ENCODE measurements around the gene LENEP.

LENEP gene

GRCh38 chr1:154955718-154956543 lies 37.5 kb upstream of the LENEP start, which contains the start of gene PBXIP1:
Gene PBXIP1 (minus strand): TSS chr1:154956099. CDS start chr1:154953721, 2,378 bp downstream.
- TF ChIP-seq POLR2A (IDR thresholded peaks at IDR 0.05; ENCODE audit: low read depth, low read length) = peak; percentile 28; the same call in 1 of the 2 replicates
- DNase-seq (ENCODE audit: insufficient read length, low spot score) (peak; percentile 94), FAIRE-seq (no peak)

- TF ChIP-seq POLR2A (IDR thresholded peaks at IDR 0.05; ENCODE audit: low read depth, low read length) = no peak
- DNase-seq (ENCODE audit: insufficient read length, low spot score) = no peak
- no peak for FAIRE-seq
Measured at GRCh38 chr1:154956544-154956941, 36.8 kb upstream of the LENEP start.

GRCh38 chr1:154957091-154957657 lies 36.2 kb upstream of the LENEP start:
- TF ChIP-seq POLR2A (IDR thresholded peaks at IDR 0.05; ENCODE audit: low read depth, low read length) = no peak
- DNase-seq (ENCODE audit: insufficient read length, low spot score) (no peak), FAIRE-seq (no peak)

GRCh38 chr1:154958036-154958435 lies 35.4 kb upstream of the LENEP start:
- no peak for TF ChIP-seq POLR2A (IDR thresholded peaks at IDR 0.05; ENCODE audit: low read depth, low read length)
- no peak for DNase-seq (ENCODE audit: insufficient read length, low spot score)
- FAIRE-seq = no peak

- FAIRE-seq (no peak), DNase-seq (ENCODE audit: insufficient read length, low spot score) (no peak)
- no peak for TF ChIP-seq POLR2A (IDR thresholded peaks at IDR 0.05; ENCODE audit: low read depth, low read length)
Measured at GRCh38 chr1:154958681-154959425, 34.5 kb upstream of the LENEP start.

GRCh38 chr1:154959426-154959780 lies 34.0 kb upstream of the LENEP start:
- no peak for TF ChIP-seq POLR2A (IDR thresholded peaks at IDR 0.05; ENCODE audit: low read depth, low read length)
- no peak for FAIRE-seq
- no peak for DNase-seq (ENCODE audit: insufficient read length, low spot score)

GRCh38 chr1:154960446-154961136 lies 32.8 kb upstream of the LENEP start:
- no peak for DNase-seq (ENCODE audit: insufficient read length, low spot score)
- no peak for TF ChIP-seq POLR2A (IDR thresholded peaks at IDR 0.05; ENCODE audit: low read depth, low read length)
- no peak for FAIRE-seq

DNA sequence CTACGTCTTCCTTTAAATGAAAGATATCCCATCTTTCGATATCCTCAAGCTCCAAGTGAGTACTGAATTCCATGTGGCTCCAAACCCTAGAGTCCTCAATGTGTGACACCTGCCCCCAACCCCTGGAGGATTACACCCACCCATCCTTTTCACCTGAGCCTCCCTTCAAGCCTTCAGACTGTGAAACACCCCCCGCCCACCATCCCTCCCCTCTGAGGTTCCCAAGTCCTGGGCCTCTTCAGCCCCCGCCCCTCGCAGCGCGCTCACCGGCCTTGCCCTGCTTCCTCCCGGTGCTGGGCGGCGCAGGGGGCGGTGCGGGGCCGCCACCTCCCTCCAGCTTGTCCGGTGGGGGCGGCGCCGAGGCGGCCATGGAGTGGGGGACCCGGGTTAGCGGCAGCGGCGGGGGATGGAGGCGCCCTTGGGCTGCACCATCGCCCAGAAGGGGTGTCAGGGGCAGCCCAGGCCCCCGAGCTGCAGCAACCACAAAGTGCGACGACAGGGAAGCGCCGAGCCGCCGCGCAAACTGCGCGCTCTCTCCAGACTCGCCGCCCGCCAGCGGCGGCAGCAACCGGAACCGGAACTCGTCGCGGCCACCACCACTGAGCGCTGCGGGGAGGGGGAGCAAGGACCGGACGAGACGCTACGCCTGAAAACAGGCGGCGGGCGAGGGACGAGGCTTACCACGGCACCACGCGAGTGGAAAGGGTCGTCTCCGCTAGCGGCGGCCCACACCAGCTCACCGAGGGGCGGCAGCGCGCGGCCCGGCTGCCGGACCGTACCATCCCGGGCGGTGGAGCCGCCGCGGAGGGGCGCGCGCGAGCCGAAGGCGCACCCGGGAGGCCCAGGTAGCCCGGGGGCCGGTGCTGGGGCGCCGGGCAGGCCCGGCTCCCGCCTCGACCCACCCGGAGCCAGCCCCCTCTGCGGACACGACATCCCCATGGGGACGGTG lies 31.9 kb upstream of the LENEP start, which contains the start of gene PYGO2:
Gene PYGO2, minus strand, starts transcription at position 576 of the 949 bp plus-strand sequence. Its CDS starts 206 bp downstream, at position 370.
- TF ChIP-seq POLR2A (IDR thresholded peaks at IDR 0.05; ENCODE audit: low read depth, low read length) = peak; percentile 79
- no peak for FAIRE-seq
- peak; percentile 72 for DNase-seq (ENCODE audit: insufficient read length, low spot score)

DNA sequence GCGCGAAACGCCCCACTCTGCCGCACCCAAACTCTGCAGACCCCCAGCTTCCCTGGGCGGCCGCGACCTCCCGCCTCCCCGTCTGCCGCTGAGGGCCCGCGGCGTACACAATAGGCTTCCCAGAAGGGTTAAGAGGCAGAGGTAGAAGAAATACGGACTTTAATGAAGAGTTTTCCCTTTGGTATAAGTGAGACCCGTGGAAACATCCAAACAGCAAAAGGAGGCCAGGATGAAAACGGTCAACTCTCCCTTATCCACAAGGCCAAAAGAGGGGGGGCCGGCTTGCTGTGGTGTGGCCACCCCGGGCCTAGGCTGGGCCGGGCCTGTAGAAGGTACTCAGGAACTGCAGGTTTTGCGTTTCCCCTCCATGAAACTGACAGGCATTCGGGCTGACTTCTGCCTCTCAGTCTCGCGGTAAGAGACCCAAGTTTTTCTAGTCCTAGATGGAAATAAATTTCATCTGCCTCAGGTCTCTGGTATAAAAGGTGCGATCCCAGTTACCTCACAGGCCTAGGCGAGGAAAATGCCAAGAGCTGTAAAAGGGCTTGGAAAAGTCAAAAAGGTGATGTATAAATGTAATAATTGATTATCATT lies 31.1 kb upstream of the LENEP start:
- no peak for TF ChIP-seq POLR2A (IDR thresholded peaks at IDR 0.05; ENCODE audit: low read depth, low read length)

GRCh38 chr1:154962795-154963330 lies 30.5 kb upstream of the LENEP start:
- TF ChIP-seq POLR2A (IDR thresholded peaks at IDR 0.05; ENCODE audit: low read depth, low read length) = no peak
- FAIRE-seq = no peak
- no peak for DNase-seq (ENCODE audit: insufficient read length, low spot score)

More for the DNA sequence above, 31.1 kb upstream of the LENEP start:
- no peak for FAIRE-seq
- no peak for DNase-seq (ENCODE audit: insufficient read length, low spot score)

GRCh38 chr1:154963643-154964042 lies 29.7 kb upstream of the LENEP start:
- no peak for DNase-seq (ENCODE audit: insufficient read length, low spot score)
- no peak for FAIRE-seq
- no peak for TF ChIP-seq POLR2A (IDR thresholded peaks at IDR 0.05; ENCODE audit: low read depth, low read length)

DNA sequence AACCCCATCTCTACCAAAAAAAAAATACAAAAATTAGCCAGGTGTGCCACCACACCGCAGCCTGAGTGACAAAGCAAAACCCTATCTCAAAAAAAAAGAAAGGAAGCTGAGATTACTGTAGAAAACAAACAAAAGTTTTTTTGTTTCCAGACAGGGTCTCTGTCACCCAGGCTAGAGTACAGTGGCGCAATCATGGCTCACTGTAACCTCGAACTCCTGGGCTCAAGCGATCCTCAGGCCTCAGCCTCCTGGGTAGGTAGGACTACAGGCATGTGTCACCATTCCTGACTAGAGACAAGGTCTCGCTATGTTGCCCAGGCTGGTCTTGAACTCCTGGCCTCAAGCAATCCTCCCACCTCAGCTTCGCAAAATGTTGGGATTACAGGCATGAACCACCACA lies 29.0 kb upstream of the LENEP start:
- FAIRE-seq (no peak), DNase-seq (ENCODE audit: insufficient read length, low spot score) (no peak)
- no peak for TF ChIP-seq POLR2A (IDR thresholded peaks at IDR 0.05; ENCODE audit: low read depth, low read length)
